ENCODE data around the gene PLCZ1.

Gene PLCZ1

GRCh38 chr12:18634382-18634781 lies 103.4 kb downstream of the PLCZ1 start:
- DNase-seq (ENCODE audit: low read depth in 2 of 3, low spot score in 1 of 3), result no peak
